HTERT RPE-1 (cell line): ENCODE results near the gene PIGM.
"Not testable (repeated sequence)": the region's sequence is repeated elsewhere in the genome, so short reads cannot be mapped to it uniquely, and the experiment has no call there.

Experiments used
- in situ Hi-C: fragments of 300-500 bp; cut with MboI; formaldehyde crosslinking; loops from 4 replicates; pipeline ENCODE4 v1.14.3; 2020; ENCODE audit warnings: low sequenced_read_pairs

The PIGM gene

DNA sequence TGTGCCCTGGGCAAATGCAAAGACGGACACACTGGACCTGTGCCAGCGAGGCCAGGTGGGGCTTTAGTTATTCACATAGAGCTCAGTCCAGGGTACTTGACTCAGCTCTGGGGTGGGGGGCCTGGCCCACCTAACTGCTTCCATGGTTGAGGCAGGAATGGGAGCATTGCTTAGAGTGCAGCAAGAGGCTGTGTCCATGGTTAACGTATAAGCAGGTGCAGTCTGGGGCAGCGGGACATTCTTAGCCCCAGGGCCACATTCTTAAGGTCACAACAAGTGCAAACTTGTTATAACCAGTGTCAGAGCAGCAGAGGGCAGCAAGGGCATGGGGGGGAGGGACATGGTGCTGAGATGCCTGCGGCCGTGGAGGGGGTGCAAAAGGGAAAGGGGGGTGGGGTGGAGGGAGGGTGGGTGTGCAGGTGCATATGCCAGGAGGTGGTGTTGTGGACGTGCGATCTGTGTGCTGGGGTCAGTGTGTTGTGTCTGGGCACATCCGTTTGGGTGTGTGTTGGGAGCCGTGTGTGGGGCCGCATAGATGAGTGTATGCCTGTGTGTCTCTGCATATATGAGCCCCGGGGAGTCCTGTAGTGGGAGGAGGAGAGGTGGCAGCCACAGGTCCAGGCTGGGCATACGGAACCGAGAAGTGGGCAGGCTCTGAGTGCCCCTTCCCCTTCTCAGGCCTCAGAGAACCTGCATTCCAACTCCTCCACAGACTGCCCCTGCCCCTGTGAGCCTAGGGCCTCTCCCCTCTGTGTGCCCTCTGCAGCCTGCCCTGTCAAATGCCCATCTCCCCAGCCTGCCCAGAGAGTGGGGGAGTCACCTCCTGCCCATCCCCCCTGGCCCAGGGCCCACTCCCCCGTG is 29.8 kb upstream of the PIGM start:
- in situ Hi-C loops = no loop called here

DNA sequence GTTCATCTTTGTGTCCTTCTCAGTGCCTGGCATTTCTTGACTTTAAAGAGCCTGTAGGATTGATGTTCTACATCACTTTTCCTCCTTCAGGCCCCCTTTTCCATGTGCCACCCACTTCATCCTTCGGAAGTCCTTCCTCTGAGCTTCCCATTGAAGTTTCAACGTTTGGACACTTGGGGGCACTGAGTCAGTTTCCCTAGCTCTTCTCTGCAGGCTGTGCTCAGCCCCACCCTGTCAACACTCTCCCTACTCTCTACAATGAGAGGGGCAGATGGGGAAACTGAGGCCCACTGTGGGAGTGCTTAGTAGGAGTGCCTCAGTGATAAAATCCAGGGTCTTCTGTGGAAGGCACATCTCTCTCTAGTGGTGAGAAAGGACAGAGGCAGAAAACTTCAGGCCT is 26.3 kb upstream of the PIGM start:
- in situ Hi-C loops = no loop called here

DNA sequence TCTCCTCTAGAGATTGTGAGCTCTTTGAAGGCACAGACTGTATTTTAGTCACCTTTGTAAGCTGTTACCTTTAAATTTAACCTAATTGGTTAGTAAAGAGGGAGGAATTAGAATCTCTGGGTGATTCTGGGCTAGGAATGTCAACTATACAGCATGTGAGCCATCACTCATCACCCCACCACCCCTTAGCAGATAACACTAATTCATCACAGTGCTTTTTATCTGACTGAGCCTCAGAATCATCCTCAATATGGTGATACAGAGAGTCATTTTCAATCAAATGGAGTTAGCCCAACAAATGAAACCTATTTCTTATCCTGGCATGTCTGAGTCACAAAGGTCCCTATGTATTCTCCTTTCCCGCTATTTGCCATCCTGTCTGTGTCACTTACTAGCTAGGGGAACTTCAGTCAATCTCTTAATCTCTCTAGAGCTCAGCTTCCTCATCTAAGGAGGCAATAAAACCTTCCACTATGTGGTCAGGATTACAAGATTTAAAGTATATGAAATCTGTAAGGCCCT is 24.9 kb upstream of the PIGM start:
- in situ Hi-C loops = no loop called here

DNA sequence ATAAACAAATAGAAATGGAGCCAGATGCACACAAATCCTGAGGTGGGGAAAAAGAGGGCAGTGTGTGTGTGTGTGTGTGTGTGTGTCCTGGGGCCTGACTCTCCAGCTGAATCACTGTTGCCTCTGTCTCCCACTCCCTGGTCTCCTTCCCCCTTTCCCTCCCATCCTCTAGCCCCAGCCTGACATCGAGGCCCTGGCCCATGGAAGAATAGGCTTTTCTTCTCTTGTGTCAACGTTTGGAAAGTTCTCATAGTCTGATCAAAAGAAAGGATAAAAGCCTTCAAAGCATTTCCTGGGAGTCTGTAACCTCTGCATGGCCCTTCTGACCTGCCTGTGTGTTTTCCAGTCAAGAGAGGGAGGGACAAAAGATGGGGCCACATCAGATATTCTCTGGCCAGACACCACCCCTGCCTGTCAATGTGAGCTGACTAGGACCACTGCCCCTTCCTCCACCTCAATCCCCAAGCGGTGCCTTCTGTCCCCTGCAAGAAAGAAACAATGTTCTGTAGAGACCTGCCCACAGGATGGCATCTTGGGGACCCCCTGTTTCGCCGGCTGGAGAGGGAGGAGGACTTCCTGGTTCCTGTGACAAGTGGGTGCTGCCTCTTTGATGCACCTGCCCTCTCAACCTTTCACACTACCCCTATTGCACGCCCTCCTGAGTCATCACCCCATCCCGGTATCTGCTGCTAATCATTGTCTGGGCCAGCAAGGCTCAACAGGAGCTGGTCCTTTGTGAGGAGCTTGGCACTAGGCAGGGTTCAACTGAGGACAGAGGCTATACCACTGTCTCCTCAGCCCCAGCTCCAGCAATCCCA is 22.0 kb upstream of the PIGM start:
- in situ Hi-C loops = no loop called here

DNA sequence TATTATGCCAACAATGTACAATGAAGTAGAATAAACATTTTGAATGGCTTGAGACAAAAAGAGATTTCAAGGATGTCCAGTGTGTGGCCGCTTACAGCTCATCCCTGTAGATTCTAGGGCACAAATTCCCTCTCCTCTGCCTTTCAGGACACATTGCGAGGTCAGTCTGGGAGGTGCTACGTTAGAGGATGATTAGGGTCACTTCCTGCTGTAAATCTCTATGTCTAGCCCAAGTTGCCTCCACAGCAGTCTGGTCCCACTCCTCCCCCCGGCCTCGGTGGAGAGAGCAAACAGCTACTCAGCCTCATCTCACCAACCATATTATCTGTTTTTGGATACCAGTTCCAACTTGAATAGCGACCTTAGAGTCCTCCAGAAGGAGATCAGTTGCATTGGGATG is 21.1 kb upstream of the PIGM start:
- in situ Hi-C loops = no loop called here

DNA sequence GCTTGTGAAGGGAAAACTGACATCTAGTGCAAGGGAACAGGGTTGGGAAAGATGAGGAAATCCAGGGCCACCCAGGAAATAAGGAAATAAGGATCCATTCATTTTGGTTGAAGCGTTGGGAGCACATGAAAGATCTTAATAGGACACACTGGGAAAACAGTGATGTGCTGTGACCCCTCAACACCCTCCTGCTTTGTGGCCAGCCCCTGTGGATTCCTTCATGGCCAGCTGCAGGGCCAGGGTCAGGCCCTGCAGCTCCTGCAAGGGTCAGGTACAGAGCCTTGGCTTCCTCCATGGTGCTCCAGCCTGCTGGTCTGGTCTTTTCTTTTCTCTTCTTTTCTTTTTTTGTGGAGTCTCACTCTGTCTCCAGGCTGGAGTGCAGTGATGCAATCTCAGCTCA is 18.8 kb upstream of the PIGM start:
- in situ Hi-C loops = no loop called here

DNA sequence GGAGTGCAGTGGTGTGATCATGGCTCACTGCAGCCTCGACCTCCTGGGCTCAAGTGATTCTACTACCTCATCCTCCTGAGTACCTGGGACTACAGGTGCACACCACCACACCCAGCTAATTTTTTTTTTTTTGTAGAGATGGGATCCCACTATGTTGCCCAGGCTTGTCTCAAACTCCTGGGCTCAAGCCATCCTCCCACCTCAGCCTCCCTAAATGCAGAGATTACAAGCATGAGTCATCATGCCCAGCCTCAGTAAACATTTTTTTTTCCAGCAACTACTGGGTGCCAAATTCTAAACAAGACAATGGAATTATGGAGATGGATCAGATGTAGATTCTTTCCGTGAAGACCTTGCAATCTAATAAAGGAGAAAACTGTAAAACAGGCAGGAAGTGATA is 18.4 kb upstream of the PIGM start:
- in situ Hi-C loops = not testable (repeated sequence)

DNA sequence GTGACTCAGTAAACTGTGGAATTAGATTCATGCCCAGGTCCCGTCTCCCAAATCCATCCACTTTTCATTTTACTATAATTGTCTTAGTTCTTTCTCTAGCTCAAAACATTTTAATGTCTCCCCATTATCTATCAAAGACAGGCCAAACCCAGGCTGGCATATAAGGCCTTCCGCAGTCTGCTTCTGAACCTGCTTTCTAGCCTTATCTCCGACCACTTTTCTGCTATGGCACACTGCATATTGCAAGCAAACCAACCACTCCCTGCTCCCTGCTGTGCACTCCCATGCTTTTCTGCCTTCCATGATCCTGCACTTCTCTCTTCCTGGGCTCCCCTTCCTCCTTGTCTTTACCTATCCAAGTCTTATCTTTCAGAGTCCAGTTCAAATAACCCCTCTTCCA is 17.3 kb upstream of the PIGM start:
- in situ Hi-C loops = no loop called here

DNA sequence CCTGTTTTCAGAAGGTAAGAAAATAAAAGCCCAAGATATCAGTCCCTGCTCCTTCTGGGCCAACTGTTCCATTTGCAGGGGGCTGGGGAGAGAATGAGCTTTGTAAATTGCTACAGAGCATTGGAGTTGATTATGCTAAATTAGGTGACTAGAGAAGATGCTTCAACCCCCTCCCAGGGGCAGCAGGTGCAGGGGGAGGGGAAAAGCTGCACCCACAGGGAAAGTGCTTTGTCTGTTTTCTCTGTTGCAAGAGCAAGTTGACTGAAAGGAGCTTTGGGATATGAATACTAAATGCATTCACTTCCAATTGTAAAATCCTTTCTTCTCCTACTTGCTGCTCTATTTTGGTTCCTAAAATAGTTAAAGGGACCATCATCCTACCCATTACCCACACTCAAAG is 16.5 kb upstream of the PIGM start:
- in situ Hi-C loops = no loop called here

DNA sequence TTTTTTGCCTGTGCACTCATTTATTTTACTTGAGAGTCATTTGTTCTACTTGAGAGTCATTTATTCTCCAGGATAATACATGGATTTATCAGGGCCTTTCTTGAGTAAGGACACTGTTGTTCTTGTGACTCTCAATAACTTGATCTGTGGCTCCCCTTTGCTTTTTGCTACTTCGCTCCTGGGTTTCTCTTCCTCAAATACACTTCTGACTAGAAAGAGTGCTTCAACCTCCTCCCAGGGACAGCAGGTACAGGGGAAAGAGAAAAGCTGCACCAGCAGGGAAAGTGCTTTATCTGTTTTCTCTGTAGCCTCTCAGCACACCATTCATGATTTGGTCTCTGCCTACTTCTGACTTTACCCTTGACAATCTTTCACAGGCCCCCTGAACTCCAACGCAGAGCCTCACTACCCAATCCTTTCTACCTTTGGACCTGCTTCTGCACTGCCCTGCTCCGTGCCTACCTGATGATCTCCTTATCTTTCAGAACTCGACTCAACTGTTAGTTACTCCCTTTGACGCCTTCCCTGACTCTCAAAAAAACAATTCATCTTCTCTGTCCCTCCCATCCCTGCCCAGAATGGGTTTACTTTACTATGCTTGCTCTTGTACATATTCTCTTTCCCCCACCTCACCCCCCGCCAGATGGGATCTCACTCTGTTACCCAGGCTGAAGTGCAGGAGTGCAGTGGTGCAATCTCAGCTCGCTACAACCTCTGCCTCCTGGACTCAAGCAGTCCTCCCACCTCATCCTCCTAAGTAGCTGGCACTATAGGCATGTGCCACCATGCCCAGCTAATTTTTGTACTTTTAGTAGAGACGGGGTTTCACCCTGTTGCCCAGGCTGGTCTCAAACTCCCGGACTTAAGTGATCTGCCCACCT is 15.6 kb upstream of the PIGM start:
- in situ Hi-C loops = no loop called here

DNA sequence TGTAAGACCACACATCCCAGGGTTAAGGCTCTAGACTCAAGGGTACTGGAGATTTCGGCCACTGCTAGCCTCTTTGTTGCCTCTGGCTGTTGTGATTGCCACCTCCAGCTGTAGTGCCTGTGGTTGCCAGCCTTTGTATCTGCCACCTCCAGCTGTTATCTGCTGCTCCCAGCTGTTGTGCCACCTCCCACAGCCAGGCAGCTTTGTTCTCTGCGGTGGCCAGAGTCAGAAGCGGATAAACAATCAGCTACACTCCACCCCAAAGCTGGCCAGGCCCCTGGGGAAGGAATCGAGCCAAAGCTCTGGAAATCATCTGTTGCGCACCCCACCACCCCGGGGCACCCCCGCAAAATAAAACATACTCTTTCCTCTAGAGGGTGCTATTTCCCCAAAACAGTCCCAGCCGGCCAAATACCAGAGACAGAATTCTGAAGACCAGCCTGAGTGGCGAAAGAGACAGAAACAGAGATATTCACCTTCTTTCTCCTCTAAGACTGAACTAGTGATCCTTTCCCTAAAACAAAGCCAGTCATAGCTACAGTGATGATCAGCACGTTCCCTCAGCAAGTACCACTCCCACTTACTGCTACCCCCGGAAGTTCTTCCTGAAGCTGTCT is 14.8 kb upstream of the PIGM start:
- in situ Hi-C loops = no loop called here

DNA sequence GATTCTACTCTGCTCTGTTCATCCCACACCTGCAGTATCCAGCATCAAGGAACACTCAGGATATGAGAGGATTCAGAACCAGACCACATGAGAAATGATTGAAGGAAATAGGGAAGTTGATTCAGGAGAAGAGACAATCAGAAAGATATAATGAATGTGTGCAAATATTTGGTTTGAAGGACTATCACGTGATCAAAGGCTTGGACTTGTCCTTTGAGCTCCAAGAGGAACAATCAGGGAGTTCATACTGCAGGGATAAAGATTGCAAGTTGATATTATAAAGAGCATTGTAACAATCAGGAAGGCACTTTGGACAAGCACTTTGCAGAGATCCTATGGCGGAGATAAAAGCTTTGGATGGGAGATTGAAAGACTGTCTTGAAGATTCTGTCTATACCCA is 13.9 kb upstream of the PIGM start:
- in situ Hi-C loops = no loop called here

DNA sequence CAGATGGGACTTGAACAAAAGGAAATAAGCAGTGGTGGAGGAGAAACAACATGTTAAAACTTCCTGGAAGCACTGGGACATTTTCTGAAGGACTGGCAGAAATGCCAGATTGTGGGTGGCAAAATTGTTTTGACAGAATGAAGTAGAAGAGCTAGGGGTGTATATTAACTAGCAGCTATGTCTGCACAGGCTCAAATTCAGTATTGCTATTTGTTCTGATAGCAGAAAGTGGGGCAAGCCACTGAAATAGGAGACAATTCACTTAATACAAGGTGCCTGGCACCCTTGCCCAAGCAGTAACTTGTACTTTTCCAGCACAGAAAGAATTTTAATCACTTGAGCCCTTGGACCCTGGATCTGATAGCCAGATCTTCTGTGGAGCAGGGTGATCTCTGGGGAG is 11.8 kb upstream of the PIGM start:
- in situ Hi-C loops = no loop called here

DNA sequence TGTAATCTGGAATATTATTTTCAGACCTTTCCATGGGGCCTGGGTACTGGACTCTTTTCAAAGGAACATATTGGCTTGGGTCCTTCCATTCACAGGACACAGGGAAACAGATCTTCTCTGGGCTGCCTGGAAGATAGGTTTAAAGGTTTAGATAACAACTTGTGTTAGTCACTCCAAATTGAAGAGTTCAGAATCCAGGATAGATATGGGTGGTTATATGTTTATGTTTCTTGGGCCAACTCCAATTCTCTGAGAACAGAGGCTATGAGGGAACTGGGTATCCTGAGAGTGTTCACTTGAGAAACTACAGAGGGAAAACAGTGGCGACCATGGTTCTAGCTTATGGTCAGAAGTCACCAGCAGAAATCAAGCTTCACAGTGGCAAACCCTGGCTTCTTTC is 8.7 kb upstream of the PIGM start:
- in situ Hi-C loops = no loop called here

DNA sequence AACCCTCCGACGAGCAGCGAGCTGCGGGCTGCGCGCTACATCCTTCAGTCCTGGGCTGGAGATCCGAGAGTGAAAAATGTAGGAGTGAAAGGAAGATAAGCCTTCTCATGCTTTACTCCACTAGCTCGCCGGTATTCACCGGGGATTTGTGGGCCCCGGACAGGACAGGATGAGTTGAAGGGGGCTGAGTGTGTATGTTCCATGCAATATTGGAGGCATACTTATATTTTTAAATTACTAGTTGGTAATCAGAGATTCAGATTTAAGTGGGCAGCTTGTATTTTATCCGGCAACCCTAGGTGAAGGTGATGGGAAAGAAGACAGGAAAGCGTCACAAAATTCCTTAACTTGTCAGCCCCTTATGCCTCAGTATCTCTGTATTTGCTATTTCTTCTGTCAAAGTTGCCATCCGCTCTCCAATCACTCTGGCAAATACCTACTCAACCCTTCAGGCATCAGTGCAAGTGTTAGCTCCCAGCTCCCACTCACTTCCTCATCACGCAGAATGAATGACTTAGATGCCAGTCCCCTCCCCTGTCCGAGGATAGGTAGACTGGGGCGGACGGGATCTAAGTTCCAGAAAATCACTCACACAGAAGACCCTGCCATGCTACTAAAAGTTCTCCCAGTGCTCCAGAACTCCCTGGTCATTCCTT is 503 bp upstream of the PIGM start:
- in situ Hi-C loops = no loop called here

DNA sequence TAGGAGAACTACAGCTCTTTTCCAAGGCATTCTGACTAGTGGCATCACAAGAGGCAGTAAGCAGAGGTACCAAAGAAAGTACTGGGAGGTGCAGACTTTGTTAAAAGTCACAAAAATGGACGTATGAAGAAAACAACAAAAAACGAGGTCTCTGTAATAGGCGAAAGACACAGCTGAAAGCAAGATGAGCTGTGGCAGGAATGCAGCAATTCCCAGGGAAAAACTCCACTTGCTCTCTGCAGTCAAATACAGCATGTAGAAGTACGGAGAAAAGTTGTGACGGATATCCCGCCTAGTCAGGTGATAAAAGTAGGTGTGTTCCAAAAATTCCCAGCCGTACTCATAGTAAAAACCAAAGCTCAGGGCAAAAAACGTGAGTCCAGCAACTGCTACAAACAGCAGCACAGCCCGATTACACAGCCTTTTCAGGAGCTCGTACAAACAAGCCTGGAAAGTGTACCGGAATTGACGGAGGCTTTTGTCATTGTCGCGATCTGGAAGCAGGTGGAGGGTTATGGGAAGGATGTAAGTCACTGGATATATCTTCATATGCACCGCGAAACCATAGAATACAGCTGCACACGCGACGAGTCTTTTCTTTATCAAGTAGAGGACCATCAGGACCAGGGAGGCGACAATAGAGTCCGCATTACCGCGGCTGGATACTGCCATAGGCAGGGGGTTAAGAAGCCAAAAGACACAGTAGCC is 979 bp downstream of the PIGM start:
- in situ Hi-C loops = no loop called here

DNA sequence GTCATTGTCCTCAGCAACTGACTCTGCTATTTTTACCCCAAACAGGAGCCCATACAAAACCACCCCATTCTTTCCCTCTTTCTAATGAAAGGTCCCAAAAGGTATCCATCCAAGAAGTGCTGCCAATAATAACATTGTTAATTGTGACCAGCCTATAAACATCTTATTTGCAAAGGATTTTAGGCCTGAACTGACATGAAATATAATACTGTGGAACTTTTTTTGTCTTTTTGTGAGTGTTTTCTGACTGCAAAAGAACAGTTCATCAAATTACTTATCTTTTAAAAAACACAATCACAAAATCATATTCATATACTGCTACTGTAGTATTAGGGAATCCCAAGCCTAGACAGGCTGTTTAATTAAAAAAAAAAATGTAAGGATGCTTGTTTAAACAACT is 3.4 kb downstream of the PIGM start:
- in situ Hi-C loops = no loop called here

DNA sequence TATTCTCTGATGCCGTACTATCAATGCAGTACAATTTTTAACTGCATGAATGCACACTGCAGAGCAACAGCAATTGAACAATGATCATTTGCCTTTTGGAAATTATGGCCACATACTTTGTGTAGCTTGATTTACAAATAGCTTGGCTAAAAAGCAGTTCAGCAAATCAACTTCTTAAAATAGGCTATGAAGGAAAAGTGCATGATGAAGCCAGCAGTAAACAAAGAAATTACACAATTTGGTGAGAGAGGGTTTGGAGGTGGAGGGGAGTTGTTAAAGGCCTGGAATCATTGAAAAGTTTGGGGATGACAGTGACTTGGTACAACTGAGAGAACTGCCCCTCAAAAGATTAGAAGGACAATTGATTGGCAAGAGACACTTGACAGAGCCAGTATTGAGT is 6.5 kb downstream of the PIGM start:
- in situ Hi-C loops = no loop called here

DNA sequence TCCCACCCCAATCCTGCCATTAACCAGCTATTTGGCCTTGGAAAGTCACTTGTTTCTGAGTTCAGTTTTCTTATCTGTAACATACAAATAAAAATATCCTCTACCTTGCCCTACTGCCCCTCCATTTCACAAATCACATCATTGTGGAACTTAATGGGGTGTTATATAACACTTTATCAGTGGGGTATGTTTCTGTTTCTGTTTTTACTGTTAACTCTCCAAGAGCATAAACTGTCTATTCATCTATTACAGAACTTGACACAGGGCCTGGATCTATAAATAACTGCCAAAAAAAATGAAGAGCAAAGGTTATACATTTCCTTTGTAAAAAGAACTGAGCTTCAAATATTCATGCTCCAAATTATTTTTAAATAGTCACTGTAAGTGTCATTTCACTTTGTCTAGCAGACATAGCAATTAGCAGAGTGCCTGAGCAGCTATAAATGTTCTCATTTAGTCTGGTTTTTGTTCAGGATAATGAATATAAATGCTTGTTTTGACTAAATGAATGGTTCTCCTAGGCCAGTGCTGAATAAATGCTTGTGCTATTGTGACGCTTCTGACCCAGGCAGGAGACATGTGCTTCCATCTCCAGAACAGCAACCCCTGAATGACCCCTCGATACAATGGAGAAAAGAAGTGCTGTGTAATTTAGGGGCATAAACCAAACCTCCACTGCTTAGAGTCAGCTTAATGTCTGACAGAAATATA is 7.4 kb downstream of the PIGM start:
- in situ Hi-C loops = no loop called here
